ENCODE results near the gene ETV4. TPM values are rescaled to one million over a fixed set of nuclear protein-coding genes. Genes with fewer than 3 reads are reported as not detected.
A peak's percentile ranks its signal among the peaks of the same experiment; 100 is the strongest.

ETV4 gene
- total and polyA plus RNA-seq, 2 of the 13 experiments (the other 11 are each of a cell fraction or from before 2014, with no cell fraction given): 128 to 330 TPM

DNA sequence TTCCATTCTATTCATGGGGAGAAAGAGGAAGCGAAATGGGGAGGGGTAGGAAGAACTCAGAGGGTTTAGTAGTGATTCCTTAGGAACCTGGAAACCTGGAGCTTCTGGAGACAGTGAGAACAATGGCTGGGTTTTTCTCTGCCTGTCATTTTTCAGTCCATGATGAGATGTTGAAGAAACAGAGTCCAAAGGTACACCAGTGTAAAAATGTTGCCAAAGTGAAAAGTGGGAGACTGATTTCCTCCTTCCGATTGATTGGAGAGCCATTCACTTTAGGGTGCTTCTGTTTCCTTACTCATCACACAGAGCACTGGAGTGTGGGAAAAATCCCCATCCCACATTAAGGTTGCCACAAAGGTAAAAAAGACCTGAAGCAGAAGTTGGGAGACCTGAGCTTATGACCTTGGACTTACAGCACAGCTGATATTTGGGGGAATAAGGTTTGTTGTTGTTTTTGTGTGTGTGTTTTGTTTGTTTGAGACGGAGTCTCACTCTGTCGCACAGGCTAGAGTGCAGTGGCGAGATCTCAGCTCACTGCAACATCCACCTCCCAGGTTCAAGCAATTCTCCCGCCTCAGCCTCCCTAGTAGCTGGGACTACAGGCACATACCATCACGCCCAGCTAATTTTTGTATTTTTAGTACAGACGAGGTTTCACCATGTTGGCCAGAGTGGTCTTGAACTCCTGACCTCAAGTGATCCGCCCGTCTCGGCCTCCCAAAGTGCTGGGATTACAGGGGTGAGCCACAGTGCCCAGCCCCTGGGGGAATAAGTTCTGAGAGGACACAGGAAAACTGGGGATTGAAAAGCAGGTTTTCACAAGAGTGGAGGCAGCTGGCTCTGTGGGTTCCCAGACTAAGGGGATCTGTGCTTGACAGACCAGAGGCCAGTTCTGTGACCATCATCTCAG is 63.8 kb downstream of the ETV4 start:
- no peak for FAIRE-seq
- in situ Hi-C loops (cut with HindIII; ENCODE audit: extremely low pct_ligation_motif_present, low pct_unique_long_range_greater_than_20kb): loop anchor here (5.0 kb wide), 1 partner anchor 85 kb away; the partner anchor contains the start of gene ARL4D
- Histone ChIP-seq H3K36me3 (replicated peaks in 1 of 2; ENCODE audit: control insufficient read depth in 1 of 2, insufficient read depth in 2 of 2, low read length in 2 of 2) (no peaks in the 10 kb centered on the region; a peak in 1 of 5 replicates), H3K4me3 (replicated peaks in 1 of 3; ENCODE audit: insufficient read depth in 1 of 3, low read depth in 2 of 3, low read length in 3 of 3) (peak overlapping the region in 1 of 3 experiments; percentile 12; a peak in 1 of 6 replicates), H2AFZ (ENCODE audit: low read length) (peak overlapping the region; percentile 85), H3K4me2 (ENCODE audit: low read depth, low read length) (peak overlapping the region; percentile 68), H3K9ac (ENCODE audit: insufficient read depth, low read depth, low read length) (peak overlapping the region; percentile 45), H4K20me1 (ENCODE audit: insufficient read depth, low read length) (no peaks in the 10 kb centered on the region), H3K79me2 (ENCODE audit: insufficient read depth, low read length) (peaks cover 33% of the 10 kb centered on the region), H3K9me3 (ENCODE audit: low read length) (no peaks in the 10 kb centered on the region), H3K4me1 (ENCODE audit: insufficient read depth, low read length) (peaks cover 89% of the 10 kb centered on the region), H3K27ac (ENCODE audit: extremely low read length, insufficient read depth, low read length) (peak overlapping the region; percentile 59), H3K27me3 (ENCODE audit: control insufficient read depth in 1 of 2, insufficient read depth in 2 of 2, low read length in 2 of 2) (no peaks in the 10 kb centered on the region; a peak in 1 of 5 replicates)
- POLR2A ChIA-PET: interaction anchor here (0.9 to 12.7 kb wide), 15 partner anchors 13 to 148 kb away, joined by 3 to 485 read pairs (median 13); partner anchors contain the start of gene ARL4D
- 45% methylated on average over 11 of the region's 11 CpGs for WGBS (ENCODE audit: low lambda C conversion rate)
- BruUV-seq (replicated peaks): no TSS peak
- intact Hi-C loops (cut with micrococcal nuclease; ENCODE audit: unreplicated experiment): loop anchor here (1.0 kb wide), 4 partner anchors 84 to 114 kb away; partner anchors contain the start of gene ARL4D
- peak; percentile 42 for DNase-seq (ENCODE audit: low spot score)
- CTCF ChIA-PET (ENCODE audit: low intra/inter-chr PET ratio, low total read pairs): interaction anchor here (1.6 to 5.6 kb wide), 5 partner anchors 33 to 113 kb away, joined by 8 to 381 read pairs (median 11); partner anchors contain the start of gene ARL4D
- ATAC-seq: no peak
- TF ChIP-seq HDAC1 (CRISPR knock-in tag; IDR thresholded peaks at IDR 0.05) (peak; percentile 7; the same call in 1 of the 2 replicates), SAFB2 (CRISPR knock-in tag; IDR thresholded peaks at IDR 0.05; ENCODE audit: borderline replicate concordance, low read depth) (0 out of 2 replicates have a peak, but pooled peaks have one; percentile 9), MEF2D (CRISPR knock-in tag; IDR thresholded peaks at IDR 0.05) (peak; percentile 74), EP300 (IDR thresholded peaks at IDR 0.05; ENCODE audit: low read depth in 2 of 2, low read length in 2 of 2) (0 out of 4 replicates have a peak, but pooled peaks of 1 of the 2 experiments have one; percentile 13), EP300 (CRISPR knock-in tag; IDR thresholded peaks at IDR 0.05; ENCODE audit: borderline replicate concordance) (no peak), ZNF230 (CRISPR knock-in tag; IDR thresholded peaks at IDR 0.05) (0 out of 2 replicates have a peak, but pooled peaks have one; percentile 31)
- TF ChIP-seq, protein P1, sequence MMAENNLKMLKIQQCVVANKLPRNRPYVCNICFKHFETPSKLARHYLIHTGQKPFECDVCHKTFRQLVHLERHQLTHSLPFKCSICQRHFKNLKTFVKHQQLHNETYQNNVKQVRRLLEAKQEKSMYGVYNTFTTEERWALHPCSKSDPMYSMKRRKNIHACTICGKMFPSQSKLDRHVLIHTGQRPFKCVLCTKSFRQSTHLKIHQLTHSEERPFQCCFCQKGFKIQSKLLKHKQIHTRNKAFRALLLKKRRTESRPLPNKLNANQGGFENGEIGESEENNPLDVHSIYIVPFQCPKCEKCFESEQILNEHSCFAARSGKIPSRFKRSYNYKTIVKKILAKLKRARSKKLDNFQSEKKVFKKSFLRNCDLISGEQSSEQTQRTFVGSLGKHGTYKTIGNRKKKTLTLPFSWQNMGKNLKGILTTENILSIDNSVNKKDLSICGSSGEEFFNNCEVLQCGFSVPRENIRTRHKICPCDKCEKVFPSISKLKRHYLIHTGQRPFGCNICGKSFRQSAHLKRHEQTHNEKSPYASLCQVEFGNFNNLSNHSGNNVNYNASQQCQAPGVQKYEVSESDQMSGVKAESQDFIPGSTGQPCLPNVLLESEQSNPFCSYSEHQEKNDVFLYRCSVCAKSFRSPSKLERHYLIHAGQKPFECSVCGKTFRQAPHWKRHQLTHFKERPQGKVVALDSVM (CRISPR knock-in tag; IDR thresholded peaks at IDR 0.05): peak; percentile 51; the same call in 1 of the 2 replicates
- TF ChIP-seq, protein P2, sequence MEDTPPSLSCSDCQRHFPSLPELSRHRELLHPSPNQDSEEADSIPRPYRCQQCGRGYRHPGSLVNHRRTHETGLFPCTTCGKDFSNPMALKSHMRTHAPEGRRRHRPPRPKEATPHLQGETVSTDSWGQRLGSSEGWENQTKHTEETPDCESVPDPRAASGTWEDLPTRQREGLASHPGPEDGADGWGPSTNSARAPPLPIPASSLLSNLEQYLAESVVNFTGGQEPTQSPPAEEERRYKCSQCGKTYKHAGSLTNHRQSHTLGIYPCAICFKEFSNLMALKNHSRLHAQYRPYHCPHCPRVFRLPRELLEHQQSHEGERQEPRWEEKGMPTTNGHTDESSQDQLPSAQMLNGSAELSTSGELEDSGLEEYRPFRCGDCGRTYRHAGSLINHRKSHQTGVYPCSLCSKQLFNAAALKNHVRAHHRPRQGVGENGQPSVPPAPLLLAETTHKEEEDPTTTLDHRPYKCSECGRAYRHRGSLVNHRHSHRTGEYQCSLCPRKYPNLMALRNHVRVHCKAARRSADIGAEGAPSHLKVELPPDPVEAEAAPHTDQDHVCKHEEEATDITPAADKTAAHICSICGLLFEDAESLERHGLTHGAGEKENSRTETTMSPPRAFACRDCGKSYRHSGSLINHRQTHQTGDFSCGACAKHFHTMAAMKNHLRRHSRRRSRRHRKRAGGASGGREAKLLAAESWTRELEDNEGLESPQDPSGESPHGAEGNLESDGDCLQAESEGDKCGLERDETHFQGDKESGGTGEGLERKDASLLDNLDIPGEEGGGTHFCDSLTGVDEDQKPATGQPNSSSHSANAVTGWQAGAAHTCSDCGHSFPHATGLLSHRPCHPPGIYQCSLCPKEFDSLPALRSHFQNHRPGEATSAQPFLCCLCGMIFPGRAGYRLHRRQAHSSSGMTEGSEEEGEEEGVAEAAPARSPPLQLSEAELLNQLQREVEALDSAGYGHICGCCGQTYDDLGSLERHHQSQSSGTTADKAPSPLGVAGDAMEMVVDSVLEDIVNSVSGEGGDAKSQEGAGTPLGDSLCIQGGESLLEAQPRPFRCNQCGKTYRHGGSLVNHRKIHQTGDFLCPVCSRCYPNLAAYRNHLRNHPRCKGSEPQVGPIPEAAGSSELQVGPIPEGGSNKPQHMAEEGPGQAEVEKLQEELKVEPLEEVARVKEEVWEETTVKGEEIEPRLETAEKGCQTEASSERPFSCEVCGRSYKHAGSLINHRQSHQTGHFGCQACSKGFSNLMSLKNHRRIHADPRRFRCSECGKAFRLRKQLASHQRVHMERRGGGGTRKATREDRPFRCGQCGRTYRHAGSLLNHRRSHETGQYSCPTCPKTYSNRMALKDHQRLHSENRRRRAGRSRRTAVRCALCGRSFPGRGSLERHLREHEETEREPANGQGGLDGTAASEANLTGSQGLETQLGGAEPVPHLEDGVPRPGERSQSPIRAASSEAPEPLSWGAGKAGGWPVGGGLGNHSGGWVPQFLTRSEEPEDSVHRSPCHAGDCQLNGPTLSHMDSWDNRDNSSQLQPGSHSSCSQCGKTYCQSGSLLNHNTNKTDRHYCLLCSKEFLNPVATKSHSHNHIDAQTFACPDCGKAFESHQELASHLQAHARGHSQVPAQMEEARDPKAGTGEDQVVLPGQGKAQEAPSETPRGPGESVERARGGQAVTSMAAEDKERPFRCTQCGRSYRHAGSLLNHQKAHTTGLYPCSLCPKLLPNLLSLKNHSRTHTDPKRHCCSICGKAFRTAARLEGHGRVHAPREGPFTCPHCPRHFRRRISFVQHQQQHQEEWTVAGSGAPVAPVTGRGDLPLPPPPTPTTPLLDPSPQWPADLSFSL (CRISPR knock-in tag; IDR thresholded peaks at IDR 0.05): peak; percentile 51; the same call in 1 of the 2 replicates
- TF ChIP-seq, protein P3, sequence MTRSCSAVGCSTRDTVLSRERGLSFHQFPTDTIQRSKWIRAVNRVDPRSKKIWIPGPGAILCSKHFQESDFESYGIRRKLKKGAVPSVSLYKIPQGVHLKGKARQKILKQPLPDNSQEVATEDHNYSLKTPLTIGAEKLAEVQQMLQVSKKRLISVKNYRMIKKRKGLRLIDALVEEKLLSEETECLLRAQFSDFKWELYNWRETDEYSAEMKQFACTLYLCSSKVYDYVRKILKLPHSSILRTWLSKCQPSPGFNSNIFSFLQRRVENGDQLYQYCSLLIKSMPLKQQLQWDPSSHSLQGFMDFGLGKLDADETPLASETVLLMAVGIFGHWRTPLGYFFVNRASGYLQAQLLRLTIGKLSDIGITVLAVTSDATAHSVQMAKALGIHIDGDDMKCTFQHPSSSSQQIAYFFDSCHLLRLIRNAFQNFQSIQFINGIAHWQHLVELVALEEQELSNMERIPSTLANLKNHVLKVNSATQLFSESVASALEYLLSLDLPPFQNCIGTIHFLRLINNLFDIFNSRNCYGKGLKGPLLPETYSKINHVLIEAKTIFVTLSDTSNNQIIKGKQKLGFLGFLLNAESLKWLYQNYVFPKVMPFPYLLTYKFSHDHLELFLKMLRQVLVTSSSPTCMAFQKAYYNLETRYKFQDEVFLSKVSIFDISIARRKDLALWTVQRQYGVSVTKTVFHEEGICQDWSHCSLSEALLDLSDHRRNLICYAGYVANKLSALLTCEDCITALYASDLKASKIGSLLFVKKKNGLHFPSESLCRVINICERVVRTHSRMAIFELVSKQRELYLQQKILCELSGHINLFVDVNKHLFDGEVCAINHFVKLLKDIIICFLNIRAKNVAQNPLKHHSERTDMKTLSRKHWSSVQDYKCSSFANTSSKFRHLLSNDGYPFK (CRISPR knock-in tag; IDR thresholded peaks at IDR 0.05; ENCODE audit: borderline replicate concordance): no peak
